Peyer's patch (tissue), 4 donors: ENCODE results near the gene NR2F2.

ENCODE experiments used
- CTCF ChIP-seq, 6 experiments: fragments of 450-650 bp in 4 of 6; fragments of 200-600 bp in 2 of 6; sonication (generic) in 1 of 6; IDR thresholded peaks; one replicate each; pipeline ENCODE4 v1.5.1; 2017 to 2019; ENCODE audit warnings: antibody characterized with exemption in 6 of 6, mild to moderate bottlenecking in 3 of 6, moderate library complexity in 1 of 6
- POLR2A ChIP-seq, 2 donors: fragments of 450-650 bp; IDR thresholded peaks; one replicate each; pipeline ENCODE4 v1.5.1; 2017; ENCODE audit warnings: antibody characterized with exemption in 2 of 2, mild to moderate bottlenecking in 2 of 2, moderate library complexity in 2 of 2

- TF ChIP-seq CTCF (IDR thresholded peaks at IDR 0.05) = no peak
- TF ChIP-seq POLR2A (IDR thresholded peaks at IDR 0.05) = no peak
Observed at GRCh38 chr15:96369825-96370621, 39.5 kb downstream of the NR2F2 start.
